Measurements from ENCODE around the gene SIRT4.
A peak's percentile ranks its signal among the peaks of the same experiment; 100 is the strongest.
"Not testable (repeated sequence)": the region's sequence is repeated elsewhere in the genome, so short reads cannot be mapped to it uniquely, and the experiment has no call there.

SIRT4 gene, protein sequence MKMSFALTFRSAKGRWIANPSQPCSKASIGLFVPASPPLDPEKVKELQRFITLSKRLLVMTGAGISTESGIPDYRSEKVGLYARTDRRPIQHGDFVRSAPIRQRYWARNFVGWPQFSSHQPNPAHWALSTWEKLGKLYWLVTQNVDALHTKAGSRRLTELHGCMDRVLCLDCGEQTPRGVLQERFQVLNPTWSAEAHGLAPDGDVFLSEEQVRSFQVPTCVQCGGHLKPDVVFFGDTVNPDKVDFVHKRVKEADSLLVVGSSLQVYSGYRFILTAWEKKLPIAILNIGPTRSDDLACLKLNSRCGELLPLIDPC

DNA sequence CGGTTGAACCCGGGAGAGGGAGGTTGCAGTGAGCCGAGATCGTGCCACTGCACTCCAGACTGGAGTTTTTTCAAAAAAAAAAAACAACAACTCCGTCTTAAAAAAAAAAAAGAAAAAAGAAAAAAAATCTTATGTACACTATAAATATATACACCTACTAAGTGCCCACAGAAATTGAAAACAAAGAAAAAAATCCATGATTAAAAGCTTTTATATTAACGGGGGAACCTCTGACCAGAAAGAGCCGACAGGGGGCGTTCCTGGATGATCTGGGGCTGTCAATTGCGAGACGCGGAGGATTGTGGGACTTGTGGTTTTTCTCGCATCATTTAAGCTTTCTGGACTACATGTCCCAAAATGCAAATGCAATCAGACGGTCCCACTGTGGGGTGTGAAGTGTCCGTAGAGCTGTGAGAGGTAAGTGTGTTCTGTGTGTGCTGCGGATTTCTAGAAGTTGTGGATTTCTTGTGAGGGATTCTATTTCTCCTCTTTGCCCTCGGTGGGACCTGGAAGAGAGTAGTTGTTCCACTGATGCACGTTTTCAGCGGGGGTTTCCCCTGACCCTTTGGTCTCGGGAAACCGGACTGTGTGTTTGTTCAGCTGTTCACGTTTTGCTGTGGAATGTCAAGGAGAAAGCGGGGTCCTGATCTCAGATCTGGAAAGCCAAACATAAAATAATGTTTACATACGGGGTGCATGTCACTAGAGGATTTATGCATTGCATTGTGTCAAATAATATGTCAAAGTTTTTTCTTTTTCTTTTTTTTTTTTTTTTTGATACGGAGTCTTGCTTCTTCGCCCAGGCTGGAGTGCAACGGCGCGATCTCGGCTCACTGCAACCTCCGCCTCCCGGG is at the start of gene SIRT4:
Gene SIRT4 (plus strand): TSS at position 360 of the 854 bp plus-strand sequence. CDS start 1,241 bp downstream, outside the sequence.
- TF ChIP-seq, protein P1, sequence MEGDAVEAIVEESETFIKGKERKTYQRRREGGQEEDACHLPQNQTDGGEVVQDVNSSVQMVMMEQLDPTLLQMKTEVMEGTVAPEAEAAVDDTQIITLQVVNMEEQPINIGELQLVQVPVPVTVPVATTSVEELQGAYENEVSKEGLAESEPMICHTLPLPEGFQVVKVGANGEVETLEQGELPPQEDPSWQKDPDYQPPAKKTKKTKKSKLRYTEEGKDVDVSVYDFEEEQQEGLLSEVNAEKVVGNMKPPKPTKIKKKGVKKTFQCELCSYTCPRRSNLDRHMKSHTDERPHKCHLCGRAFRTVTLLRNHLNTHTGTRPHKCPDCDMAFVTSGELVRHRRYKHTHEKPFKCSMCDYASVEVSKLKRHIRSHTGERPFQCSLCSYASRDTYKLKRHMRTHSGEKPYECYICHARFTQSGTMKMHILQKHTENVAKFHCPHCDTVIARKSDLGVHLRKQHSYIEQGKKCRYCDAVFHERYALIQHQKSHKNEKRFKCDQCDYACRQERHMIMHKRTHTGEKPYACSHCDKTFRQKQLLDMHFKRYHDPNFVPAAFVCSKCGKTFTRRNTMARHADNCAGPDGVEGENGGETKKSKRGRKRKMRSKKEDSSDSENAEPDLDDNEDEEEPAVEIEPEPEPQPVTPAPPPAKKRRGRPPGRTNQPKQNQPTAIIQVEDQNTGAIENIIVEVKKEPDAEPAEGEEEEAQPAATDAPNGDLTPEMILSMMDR (IDR thresholded peaks at IDR 0.05; ENCODE audit: control insufficient read depth, insufficient read depth, low read depth, low read length, missing control alignments): peak; percentile 79

DNA sequence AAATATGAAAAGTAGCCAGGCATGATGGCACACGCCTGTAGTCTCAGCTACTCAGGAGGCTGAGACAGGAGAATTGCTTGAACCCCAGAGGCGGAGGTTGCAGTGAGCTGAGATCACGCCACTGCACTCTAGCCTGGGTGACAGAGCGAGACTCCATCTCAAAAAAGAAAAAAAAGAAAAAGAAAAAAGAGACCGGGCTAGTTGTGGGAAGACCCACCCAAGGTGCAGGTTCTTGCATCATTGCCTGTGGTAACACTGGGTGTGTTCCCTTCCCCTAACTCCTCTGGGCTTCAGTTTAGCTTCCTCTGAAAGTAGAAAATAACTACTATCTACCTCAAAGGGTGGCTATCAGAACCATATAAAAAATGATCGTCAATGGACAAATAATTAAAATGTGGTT is 48.8 kb upstream of the SIRT4 start:
- not testable (repeated sequence) for DNase-seq (ENCODE audit: low read depth); H3K4me3 ChIP-seq (ENCODE audit: control insufficient read depth, low read depth, low read length)

More for the DNA sequence above, at the start of gene SIRT4:
- DNase-seq (ENCODE audit: low read depth): peak; percentile 75
- peak within 1 kb of the TSS; percentile 71 for H3K4me3 ChIP-seq (ENCODE audit: control insufficient read depth, low read depth, low read length)

DNA sequence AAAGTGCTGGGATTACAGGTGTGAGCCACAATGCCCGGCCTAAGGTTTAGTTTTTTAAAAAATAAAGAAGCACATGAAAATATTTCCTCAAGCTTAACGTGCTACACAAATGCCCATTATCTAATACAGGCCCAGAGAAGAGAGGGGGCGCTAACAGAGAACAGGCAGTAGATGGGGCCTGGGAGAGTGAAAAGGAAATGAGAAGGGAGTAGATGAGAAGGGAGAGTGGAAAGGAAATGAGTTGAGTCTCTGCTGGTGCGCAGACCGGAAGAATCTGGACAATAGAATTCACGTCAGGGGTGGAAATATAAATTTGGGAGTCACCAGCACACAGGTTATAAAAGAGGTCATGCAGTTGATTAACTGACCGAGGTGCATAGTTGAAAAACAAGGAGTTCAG is 47.3 kb upstream of the SIRT4 start:
- no peak overlapping the region for H3K4me3 ChIP-seq (ENCODE audit: control insufficient read depth, low read depth, low read length)
- no peak for DNase-seq (ENCODE audit: low read depth)
- TF ChIP-seq, protein P1 (IDR thresholded peaks at IDR 0.05; ENCODE audit: control insufficient read depth, insufficient read depth, low read depth, low read length, missing control alignments): no peak

DNA sequence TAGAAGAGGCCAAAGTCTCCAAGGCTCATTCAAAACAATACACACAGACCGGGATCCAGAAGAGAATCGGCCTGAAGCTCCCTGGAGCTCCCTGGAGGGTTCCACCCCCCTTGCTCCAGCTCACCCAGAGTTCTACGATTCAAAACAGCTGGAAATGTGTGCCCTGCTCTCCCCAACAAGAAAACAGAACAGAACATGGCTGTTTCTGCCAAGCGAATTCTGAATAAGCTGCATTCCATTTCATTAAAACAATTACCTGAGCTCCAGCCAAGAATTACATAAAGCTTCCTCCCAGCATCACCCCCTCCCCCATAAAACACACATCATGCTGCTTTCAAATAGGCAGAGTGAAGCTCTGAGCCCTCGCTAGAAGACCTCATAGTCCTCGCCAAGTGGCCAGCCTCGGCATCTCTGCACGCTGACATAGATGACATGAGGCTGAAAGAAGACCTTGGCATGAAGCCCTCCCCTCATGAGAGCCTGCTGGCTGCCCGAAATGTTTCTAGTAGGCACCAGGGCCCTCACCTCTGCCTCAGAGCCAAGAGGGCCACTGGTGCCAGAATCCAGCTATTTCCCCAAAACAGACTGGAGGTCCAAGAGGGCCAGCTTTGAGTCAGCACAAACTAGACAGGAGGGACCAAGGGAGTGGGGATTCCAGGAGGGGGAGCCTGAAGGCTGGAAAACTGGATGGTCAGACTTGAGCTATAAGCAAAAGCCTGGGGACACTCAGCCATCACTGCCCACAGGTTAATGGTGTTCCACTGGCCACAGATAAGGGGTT is 44.9 kb upstream of the SIRT4 start:
- peak; percentile 86 for DNase-seq (ENCODE audit: low read depth)
- H3K4me3 ChIP-seq (ENCODE audit: control insufficient read depth, low read depth, low read length): no peak overlapping the region
- TF ChIP-seq, protein P1 (IDR thresholded peaks at IDR 0.05; ENCODE audit: control insufficient read depth, insufficient read depth, low read depth, low read length, missing control alignments): no peak

DNA sequence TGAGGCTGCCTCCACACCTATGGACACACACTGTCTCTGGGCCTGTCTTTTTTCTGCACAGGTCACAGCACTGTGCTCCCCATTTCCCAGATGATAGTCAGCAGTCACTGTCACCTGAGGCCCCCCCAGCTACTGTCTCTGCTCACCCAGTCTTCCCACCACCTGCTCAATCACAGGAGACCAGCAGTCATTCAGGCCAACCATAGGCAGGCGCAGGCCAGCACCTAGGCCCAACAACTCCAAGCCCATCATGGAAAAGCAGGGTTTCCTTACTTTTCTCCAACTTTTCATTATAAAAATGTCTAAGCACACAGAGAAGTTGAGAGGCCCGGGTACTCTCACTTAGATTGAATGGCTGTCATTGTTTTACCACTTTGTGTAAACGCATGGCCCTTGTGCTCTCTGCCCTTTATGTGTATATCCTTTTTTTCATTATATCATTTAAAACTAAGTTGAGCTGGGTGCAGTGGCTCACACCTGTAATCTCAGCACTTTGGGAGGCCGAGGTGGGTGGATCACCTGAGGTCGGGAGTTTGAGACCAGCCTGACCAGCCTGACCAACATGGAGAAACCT is 43.7 kb upstream of the SIRT4 start:
- TF ChIP-seq, protein P1 (IDR thresholded peaks at IDR 0.05; ENCODE audit: control insufficient read depth, insufficient read depth, low read depth, low read length, missing control alignments): no peak
- no peak for DNase-seq (ENCODE audit: low read depth)
- no peak overlapping the region for H3K4me3 ChIP-seq (ENCODE audit: control insufficient read depth, low read depth, low read length)

DNA sequence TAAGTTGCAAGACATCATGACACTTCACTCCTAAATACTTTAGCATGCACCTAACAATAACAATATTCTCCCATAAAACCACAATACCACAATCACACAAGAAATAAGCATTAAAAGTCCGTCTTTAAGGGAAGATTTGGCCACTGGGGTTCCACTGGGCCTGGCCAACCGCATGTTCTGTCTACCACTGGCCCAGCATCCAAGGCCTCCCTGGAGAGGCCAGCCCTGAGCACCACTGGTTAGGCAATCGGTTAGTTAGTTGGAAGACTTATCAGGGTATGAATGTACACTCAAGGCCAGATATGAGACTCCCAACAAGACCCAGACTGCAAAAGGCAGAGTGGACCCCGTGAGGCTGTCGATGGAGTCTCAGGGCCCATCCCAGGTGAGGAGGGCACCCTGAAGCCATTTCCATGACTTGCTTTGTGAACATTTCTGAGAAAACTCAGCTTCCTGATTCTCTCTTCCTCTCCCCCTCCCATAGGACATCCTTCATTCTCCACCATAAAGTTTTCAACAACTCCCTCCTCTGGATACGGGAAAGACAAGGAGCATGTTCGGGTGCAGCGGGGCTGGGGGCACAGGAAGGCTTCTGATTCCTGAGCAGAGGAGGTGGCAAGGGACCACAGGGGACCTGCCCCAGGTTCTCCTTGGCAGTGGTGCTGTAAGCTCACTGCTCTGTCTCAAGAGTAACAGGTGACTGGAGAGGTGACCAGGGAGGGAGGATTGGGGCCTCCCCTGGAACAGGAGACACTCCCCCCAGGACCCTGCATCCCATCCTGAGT is 42.5 kb upstream of the SIRT4 start:
- no peak overlapping the region for H3K4me3 ChIP-seq (ENCODE audit: control insufficient read depth, low read depth, low read length)
- TF ChIP-seq, protein P1 (IDR thresholded peaks at IDR 0.05; ENCODE audit: control insufficient read depth, insufficient read depth, low read depth, low read length, missing control alignments): no peak
- DNase-seq (ENCODE audit: low read depth): peak; percentile 41

Data from AG09309 (cell line).